PC-9 (cell line): ENCODE data around the gene SDK1. TPM values are rescaled to one million over a fixed set of nuclear protein-coding genes. Genes with fewer than 3 reads are reported as not detected.

Source experiments
- BruUV-seq: library from RNA; stranded (reverse); fragments of 400-500 nt; replicated peaks from 2 replicates; lab custom pipeline; 2021; lab: Mats Ljungman, UMichigan
- CTCF ChIA-PET: fragments of 300-600 bp; sonication (Branson Sonifier 250); formaldehyde crosslinking; loops from one replicate; lab custom pipeline; 2022; ENCODE audit warnings: antibody characterized with exemption; lab: Charles Lee
- POLR2A ChIA-PET: fragments of 300-600 bp; sonication (Branson Sonifier 250); formaldehyde crosslinking; loops from one replicate; lab custom pipeline; 2022; ENCODE audit warnings: antibody characterized with exemption; ENCODE audit not compliant: unreplicated experiment; lab: Charles Lee
- DNase-seq, 2 experiments: peaks; one replicate each; pipeline versions ENCODE4 v3.0.0 to v3.0.0-alpha.2; 2015 to 2022; ENCODE audit warnings: mixed read lengths in 1 of 2
- H2AFZ ChIP-seq: fragments of 200-600 bp; sonication (generic); 2 replicates; pipeline ENCODE4 v1.8.1; 2017; ENCODE audit warnings: antibody characterized with exemption
- H3F3A ChIP-seq: fragments of 200-600 bp; sonication (generic); 2 replicates; pipeline ENCODE4 v1.8.1; 2017; ENCODE audit warnings: antibody characterized with exemption, mild to moderate bottlenecking, low read depth; ENCODE audit not compliant: insufficient read depth
- H3K27ac ChIP-seq: fragments of 200-600 bp; sonication (generic); 2 replicates; pipeline ENCODE4 v1.6.1; 2016; ENCODE audit warnings: mixed run types
- H3K27me3 ChIP-seq: fragments of 200-600 bp; sonication (generic); 2 replicates; pipeline ENCODE4 v1.6.1; 2016; ENCODE audit warnings: low read depth, mixed run types; ENCODE audit not compliant: insufficient read depth
- H3K36me3 ChIP-seq: fragments of 200-600 bp; sonication (generic); 2 replicates; pipeline ENCODE4 v1.6.1; 2016; ENCODE audit warnings: low read depth, mixed run types
- H3K4me1 ChIP-seq: fragments of 200-600 bp; sonication (generic); replicated peaks from 2 replicates; pipeline ENCODE4 v1.6.1; 2016; ENCODE audit warnings: mixed run types; ENCODE audit not compliant: insufficient read depth
- H3K4me2 ChIP-seq: fragments of 200-600 bp; sonication (generic); 2 replicates; pipeline ENCODE4 v1.6.1; 2017; ENCODE audit warnings: mixed run types
- H3K4me3 ChIP-seq: fragments of 200-600 bp; sonication (generic); 2 replicates; pipeline ENCODE4 v1.6.1; 2016; ENCODE audit warnings: mixed run types
- H3K79me2 ChIP-seq: fragments of 200-600 bp; sonication (generic); 2 replicates; pipeline ENCODE4 v1.6.1; 2017; ENCODE audit warnings: low read depth, mixed run types
- H3K9me2 ChIP-seq: fragments of 200-600 bp; sonication (generic); 2 replicates; pipeline ENCODE4 v1.8.1; 2017; ENCODE audit warnings: mild to moderate bottlenecking; ENCODE audit not compliant: insufficient read depth
- H3K9me3 ChIP-seq: fragments of 200-600 bp; sonication (generic); 2 replicates; pipeline ENCODE4 v1.8.1; 2016; ENCODE audit warnings: low read depth; ENCODE audit not compliant: insufficient read depth
- H4K20me1 ChIP-seq: fragments of 200-600 bp; sonication (generic); 2 replicates; pipeline ENCODE4 v1.8.1; 2017; ENCODE audit not compliant: insufficient read depth
- CTCF ChIP-seq: fragments of 200-600 bp; sonication (generic); conservative IDR thresholded peaks from 2 replicates; pipeline ENCODE4 v1.6.1; 2017; ENCODE audit warnings: mixed run types, antibody characterized with exemption, mild to moderate bottlenecking, moderate library complexity
- EZH2 ChIP-seq: fragments of 200-600 bp; sonication (generic); IDR thresholded peaks from 2 replicates; pipeline ENCODE4 v1.8.0; 2017; ENCODE audit warnings: antibody characterized with exemption, low read depth
- intact Hi-C: fragments of 100-400 bp; cut with micrococcal nuclease; formaldehyde crosslinking; loops from one replicate; pipeline ENCODE4 v1.10.0; 2022; ENCODE audit not compliant: unreplicated experiment
- total RNA-seq: library from RNA; stranded (reverse); gene quantifications from 2 replicates; pipeline ENCODE4 v1.2.3, GENCODE V29; 2021

Gene SDK1
- total RNA-seq, 1 experiment from 2014 or later: not detected

DNA sequence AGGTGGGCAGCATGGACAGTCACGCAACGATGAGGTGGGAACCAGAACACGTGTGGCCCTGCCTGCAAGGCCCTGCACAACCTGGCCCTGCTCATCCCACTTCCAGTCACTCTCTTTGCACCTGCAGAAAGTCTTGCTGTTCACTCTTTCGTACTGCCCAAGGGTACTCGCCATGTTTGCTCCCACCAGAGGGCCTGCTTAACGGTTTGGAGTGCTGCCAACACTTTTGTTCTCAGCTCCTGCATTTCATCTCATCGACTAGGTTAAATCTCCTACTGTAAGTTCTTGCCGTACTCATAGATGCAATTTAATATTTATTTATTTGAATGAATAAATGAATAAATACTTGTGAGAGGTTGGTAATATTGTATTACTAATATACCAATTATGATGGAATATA is 315.3 kb downstream of the SDK1 start:
- Histone ChIP-seq H3K27me3 (peaks cover 33% of the 10 kb centered on the region; the same call in 1 of the 2 replicates), H3K9me3 (no peaks in the 10 kb centered on the region), H3K4me3 (no peak overlapping the region), H4K20me1 (no peaks in the 10 kb centered on the region), H3K9me2 (peaks cover 5% of the 10 kb centered on the region; the same call in 1 of the 2 replicates), H3F3A (no peaks in the 10 kb centered on the region), H3K4me1 (no peaks in the 10 kb centered on the region), H3K4me2 (no peak overlapping the region), H3K27ac (no peak overlapping the region), H3K79me2 (no peaks in the 10 kb centered on the region), H3K36me3 (no peaks in the 10 kb centered on the region), H2AFZ (no peak overlapping the region)
- BruUV-seq: no TSS peak
- DNase-seq: no peak
- POLR2A ChIA-PET: interaction anchor here (0.7 kb wide), 1 partner anchor 705 kb away, joined by 4 read pairs; no protein-coding TSS in a partner anchor
- TF ChIP-seq EZH2: no peak
- no peak for TF ChIP-seq CTCF
- intact Hi-C loops: no loop called here
- CTCF ChIA-PET: no interaction called here

GRCh38 chr7:3630081-3630480 is 329.0 kb downstream of the SDK1 start:
- Histone ChIP-seq H3F3A (no peaks in the 10 kb centered on the region), H3K27me3 (peaks cover 18% of the 10 kb centered on the region; the same call in 1 of the 2 replicates), H4K20me1 (no peaks in the 10 kb centered on the region), H2AFZ (no peak overlapping the region), H3K4me1 (no peaks in the 10 kb centered on the region), H3K4me3 (no peak overlapping the region), H3K27ac (no peak overlapping the region), H3K4me2 (no peak overlapping the region), H3K36me3 (no peaks in the 10 kb centered on the region), H3K9me2 (no peaks in the 10 kb centered on the region), H3K9me3 (peaks cover 3% of the 10 kb centered on the region; the same call in 1 of the 2 replicates), H3K79me2 (no peaks in the 10 kb centered on the region)
- no TSS peak for BruUV-seq
- CTCF ChIA-PET: no interaction called here
- POLR2A ChIA-PET: no interaction called here
- TF ChIP-seq EZH2: no peak
- no peak for TF ChIP-seq CTCF
- no peak for DNase-seq
- intact Hi-C loops: no loop called here

- BruUV-seq: no TSS peak
- intact Hi-C loops: no loop called here
These were observed 333.3 kb downstream of the SDK1 start for GRCh38 chr7:3634396-3634795.

More at GRCh38 chr7:3634396-3634795, 333.3 kb downstream of the SDK1 start:
- Histone ChIP-seq H3F3A (no peaks in the 10 kb centered on the region), H3K9me3 (peaks cover 1% of the 10 kb centered on the region; the same call in 1 of the 2 replicates), H3K79me2 (no peaks in the 10 kb centered on the region), H3K4me2 (no peak overlapping the region), H3K36me3 (no peaks in the 10 kb centered on the region), H3K27me3 (peaks cover 21% of the 10 kb centered on the region; the same call in 1 of the 2 replicates), H4K20me1 (no peaks in the 10 kb centered on the region), H3K9me2 (no peaks in the 10 kb centered on the region), H3K27ac (no peak overlapping the region), H3K4me3 (no peak overlapping the region), H2AFZ (no peak overlapping the region), H3K4me1 (no peaks in the 10 kb centered on the region)
- ChIA-PET POLR2A (no interaction called here), CTCF (no interaction called here)
- DNase-seq: no peak
- TF ChIP-seq CTCF (no peak), EZH2 (no peak)
